ENCODE data around the gene METTL6.

DNA sequence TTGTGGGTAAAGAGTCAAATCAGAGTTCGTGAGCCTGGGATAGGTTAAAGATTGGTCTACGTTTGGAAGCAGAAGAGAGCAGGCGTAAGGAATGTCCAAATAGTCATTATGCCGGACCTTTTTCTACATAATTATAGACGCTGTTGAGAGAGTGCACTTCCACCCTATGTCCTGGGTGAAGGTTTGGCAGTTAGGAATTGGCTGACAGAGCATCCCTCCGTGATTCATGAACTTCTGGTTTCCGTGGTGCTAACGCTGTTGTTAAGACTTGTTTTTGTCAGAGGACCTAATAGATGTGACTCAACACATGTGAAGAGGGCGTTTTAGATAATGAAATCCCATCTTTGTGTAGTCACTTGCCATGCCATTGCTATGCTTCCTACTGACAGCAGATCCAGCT, 1.2 kb upstream of the METTL6 start:
- TF ChIP-seq POLR2A (IDR thresholded peaks at IDR 0.05) = no peak
- TF ChIP-seq, protein P1, sequence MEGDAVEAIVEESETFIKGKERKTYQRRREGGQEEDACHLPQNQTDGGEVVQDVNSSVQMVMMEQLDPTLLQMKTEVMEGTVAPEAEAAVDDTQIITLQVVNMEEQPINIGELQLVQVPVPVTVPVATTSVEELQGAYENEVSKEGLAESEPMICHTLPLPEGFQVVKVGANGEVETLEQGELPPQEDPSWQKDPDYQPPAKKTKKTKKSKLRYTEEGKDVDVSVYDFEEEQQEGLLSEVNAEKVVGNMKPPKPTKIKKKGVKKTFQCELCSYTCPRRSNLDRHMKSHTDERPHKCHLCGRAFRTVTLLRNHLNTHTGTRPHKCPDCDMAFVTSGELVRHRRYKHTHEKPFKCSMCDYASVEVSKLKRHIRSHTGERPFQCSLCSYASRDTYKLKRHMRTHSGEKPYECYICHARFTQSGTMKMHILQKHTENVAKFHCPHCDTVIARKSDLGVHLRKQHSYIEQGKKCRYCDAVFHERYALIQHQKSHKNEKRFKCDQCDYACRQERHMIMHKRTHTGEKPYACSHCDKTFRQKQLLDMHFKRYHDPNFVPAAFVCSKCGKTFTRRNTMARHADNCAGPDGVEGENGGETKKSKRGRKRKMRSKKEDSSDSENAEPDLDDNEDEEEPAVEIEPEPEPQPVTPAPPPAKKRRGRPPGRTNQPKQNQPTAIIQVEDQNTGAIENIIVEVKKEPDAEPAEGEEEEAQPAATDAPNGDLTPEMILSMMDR (IDR thresholded peaks at IDR 0.05) = no peak

Measured in adrenal gland (tissue), 5 donors.